ENCODE measurements around the gene SLC25A23.

GRCh38 chr19:6406401-6406800, 53.2 kb downstream of the SLC25A23 start:
- no peak for TF ChIP-seq CTCF (IDR thresholded peaks at IDR 0.05)
- TF ChIP-seq EZH2 (IDR thresholded peaks at IDR 0.05; ENCODE audit: borderline replicate concordance, insufficient read depth, low read depth, low read length, poor library complexity, severe bottlenecking) = no peak

Data from B cell (primary cell).